ENCODE measurements around the gene LGALS16. TPM values are rescaled to one million over a fixed set of nuclear protein-coding genes. Genes with fewer than 3 reads are reported as not detected.
"Not testable (repeated sequence)": the region's sequence is repeated elsewhere in the genome, so short reads cannot be mapped to it uniquely, and the experiment has no call there.

The LGALS16 gene
- total and polyA plus RNA-seq, 2 donors = not detected

- no peaks in the 10 kb centered on the region for H3K36me3 ChIP-seq (ENCODE audit: insufficient read depth)
- H3K4me3 ChIP-seq (ENCODE audit: low read depth, low read length) = no peak overlapping the region
- no peaks in the 10 kb centered on the region for H3K4me1 ChIP-seq (ENCODE audit: insufficient read depth)
- H3K27ac ChIP-seq (ENCODE audit: low read depth) = no peak overlapping the region
- no peak for DNase-seq (ENCODE audit: extremely low spot score)
- WGBS = 87% methylated on average over 4 of the region's 4 CpGs
Measured at GRCh38 chr19:39660661-39661060, 4.9 kb downstream of the LGALS16 start.

- no peaks in the 10 kb centered on the region for H3K4me1 ChIP-seq (ENCODE audit: insufficient read depth)
- no peaks in the 10 kb centered on the region for H3K36me3 ChIP-seq (ENCODE audit: insufficient read depth)
- H3K4me3 ChIP-seq (ENCODE audit: low read depth, low read length) = no peak overlapping the region
- DNase-seq (ENCODE audit: extremely low spot score) = no peak
- no peak overlapping the region for H3K27ac ChIP-seq (ENCODE audit: low read depth)
Measured at GRCh38 chr19:39661565-39661964, 5.9 kb downstream of the LGALS16 start.

DNA sequence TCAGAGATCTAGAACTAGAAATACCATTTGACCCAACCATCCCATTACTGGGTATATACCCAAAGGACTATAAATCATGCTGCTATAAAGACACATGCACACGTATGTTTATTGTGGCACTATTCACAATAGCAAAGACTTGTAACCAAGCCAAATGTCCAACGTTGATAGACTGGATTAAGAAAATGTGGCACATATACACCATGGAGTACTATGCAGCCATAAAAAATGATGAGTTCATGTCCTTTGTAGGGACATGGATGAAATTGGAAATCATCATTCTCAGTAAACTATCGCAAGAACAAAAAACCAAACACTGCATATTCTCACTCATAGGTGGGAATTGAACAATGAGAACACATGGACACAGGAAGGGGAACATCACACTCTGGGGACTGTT lies 14.1 kb downstream of the LGALS16 start:
- H3K4me1 ChIP-seq (ENCODE audit: insufficient read depth); H3K36me3 ChIP-seq (ENCODE audit: insufficient read depth); DNase-seq (ENCODE audit: extremely low spot score); H3K4me3 ChIP-seq (ENCODE audit: low read depth, low read length); H3K27ac ChIP-seq (ENCODE audit: low read depth): not testable (repeated sequence)
- 87% methylated on average over 2 of the region's 3 CpGs for WGBS

DNA sequence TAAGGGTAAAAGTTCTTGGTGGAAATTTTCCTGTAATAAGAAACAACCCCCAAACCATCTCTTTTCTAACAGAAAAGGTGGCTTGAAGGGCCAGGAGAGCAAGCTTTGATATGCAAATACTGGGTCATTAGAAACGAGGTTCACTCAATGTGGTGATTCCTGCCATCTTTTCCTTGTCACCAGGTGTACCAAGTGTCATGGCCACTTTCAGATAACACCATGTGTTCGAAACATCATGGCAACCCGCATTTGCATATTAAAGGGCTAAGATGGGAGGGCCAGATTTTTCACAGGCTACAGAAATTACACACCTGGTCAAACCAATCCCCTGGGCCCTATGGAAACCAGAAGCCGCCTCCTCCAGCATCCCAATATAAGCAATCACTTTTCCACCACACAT lies 15.3 kb downstream of the LGALS16 start:
- Histone ChIP-seq H3K27ac (ENCODE audit: low read depth) (no peak overlapping the region), H3K4me3 (ENCODE audit: low read depth, low read length) (no peak overlapping the region), H3K36me3 (ENCODE audit: insufficient read depth) (no peaks in the 10 kb centered on the region), H3K4me1 (ENCODE audit: insufficient read depth) (no peaks in the 10 kb centered on the region)
- DNase-seq (ENCODE audit: extremely low spot score) = no peak
- WGBS = 42% methylated on average over 4 of the region's 4 CpGs

DNA sequence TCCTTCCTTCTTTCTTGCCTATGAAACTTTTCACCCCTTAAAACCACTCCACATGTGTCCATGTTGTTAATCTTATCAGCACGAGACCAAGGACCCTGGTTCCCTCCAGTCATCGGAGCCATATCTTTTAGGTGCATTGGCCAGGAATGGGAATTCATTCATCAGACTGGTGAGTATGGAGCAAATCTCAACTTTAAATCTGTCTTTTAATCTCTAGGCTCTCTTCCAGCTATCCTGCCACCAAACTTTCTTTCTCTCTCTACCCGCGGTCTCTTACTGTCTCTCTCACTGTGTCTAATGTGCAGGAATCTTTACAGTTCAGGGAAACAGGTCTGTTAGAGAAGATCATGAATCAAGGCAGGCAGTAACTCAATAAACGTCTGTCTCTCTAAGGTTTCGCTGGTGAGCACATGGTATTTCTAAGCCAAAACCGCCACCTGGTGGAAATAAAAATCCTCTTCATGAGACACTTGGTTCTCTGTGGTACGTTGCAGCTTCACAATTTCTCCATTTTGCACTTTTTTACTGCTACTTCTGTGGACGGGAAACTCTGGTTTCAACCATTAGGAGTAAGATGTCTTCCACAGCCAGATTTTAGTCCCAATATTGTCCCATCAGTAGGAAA lies 16.1 kb downstream of the LGALS16 start:
- peak; percentile 21 for DNase-seq (ENCODE audit: extremely low spot score)
- 12% methylated on average over 9 of the region's 9 CpGs for WGBS

GRCh38 chr19:39672473-39672872 lies 16.8 kb downstream of the LGALS16 start:
- H3K27ac ChIP-seq (ENCODE audit: low read depth) = no peak overlapping the region
- no peaks in the 10 kb centered on the region for H3K4me1 ChIP-seq (ENCODE audit: insufficient read depth)
- H3K4me3 ChIP-seq (ENCODE audit: low read depth, low read length) = no peak overlapping the region
- H3K36me3 ChIP-seq (ENCODE audit: insufficient read depth) = no peaks in the 10 kb centered on the region
- WGBS = 68% methylated on average over 5 of the region's 5 CpGs
- DNase-seq (ENCODE audit: extremely low spot score) = no peak

More for the DNA sequence above, 16.1 kb downstream of the LGALS16 start:
- Histone ChIP-seq H3K4me1 (ENCODE audit: insufficient read depth) (no peaks in the 10 kb centered on the region), H3K4me3 (ENCODE audit: low read depth, low read length) (no peak overlapping the region), H3K27ac (ENCODE audit: low read depth) (no peak overlapping the region), H3K36me3 (ENCODE audit: insufficient read depth) (no peaks in the 10 kb centered on the region)

GRCh38 chr19:39673862-39674261 lies 18.1 kb downstream of the LGALS16 start:
- WGBS = 19% methylated on average over 1 of the region's 1 CpG
- H3K4me1 ChIP-seq (ENCODE audit: insufficient read depth); H3K27ac ChIP-seq (ENCODE audit: low read depth); DNase-seq (ENCODE audit: extremely low spot score); H3K36me3 ChIP-seq (ENCODE audit: insufficient read depth); H3K4me3 ChIP-seq (ENCODE audit: low read depth, low read length): not testable (repeated sequence)

DNA sequence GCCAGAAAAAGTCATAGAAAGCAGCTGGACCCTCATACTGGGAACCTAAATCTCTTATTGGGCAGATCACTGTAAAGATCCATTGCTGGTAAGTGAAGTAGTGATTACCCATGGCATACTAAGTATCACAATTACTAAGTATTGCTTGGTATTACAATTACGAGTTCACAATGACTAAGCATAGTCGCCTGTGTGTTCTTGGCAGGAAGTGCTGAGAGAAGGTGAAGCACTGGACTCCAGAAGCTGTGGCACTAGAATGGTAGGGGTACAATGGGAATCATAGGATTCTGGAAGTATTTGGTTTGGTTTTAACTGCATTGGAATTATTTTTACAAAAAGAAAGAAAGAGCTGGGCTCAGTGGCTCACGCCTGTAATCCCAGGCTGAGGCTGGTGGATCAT lies 20.3 kb downstream of the LGALS16 start:
- WGBS = 61% methylated on average over 3 of the region's 3 CpGs
- Histone ChIP-seq H3K4me3 (ENCODE audit: low read depth, low read length) (no peak overlapping the region), H3K27ac (ENCODE audit: low read depth) (no peak overlapping the region), H3K4me1 (ENCODE audit: insufficient read depth) (no peaks in the 10 kb centered on the region), H3K36me3 (ENCODE audit: insufficient read depth) (no peaks in the 10 kb centered on the region)
- no peak for DNase-seq (ENCODE audit: extremely low spot score)

DNA sequence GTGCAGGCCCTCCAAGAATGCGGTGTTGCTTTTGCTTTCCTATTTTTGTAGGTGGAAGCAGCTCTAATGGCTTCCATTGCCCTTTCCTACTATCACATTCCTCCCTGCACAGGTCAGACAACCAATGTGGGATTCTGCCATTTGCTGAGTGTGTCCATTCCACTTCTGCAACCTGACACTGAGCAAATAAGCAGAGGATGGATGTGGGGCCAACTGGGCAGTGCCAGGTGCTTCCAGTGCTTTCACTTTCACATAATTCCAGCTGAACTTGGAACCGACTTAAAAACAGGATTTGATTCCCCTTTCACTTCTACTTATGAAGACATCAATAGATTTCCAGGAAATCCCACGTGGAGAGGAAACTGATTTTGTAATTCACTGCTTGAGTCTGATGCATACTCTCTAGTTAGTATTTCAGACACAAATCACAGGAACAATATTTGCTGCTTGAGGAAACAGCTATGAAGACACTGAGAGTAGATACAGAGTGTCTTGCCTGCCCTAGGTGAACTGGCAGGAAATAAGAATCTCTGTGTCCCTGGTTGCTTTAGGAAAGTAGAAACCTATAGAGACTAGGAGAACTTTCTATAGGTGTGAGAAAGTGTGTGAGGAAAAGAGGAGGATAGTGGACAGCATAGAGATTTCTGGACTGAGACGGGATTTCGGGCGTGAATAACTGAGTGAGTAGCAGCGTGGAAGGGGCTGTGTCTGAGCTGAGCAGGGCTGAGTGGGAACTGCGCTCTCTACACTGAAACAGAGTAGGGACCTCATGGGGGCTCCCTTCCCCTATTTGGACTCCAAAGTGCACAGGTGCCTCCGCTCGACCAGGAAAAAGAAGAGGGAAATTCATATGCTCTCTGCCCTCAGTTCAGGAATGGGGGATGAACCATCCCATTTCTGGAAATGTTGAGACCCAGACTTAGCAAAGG lies 22.5 kb downstream of the LGALS16 start:
- no peaks in the 10 kb centered on the region for H3K4me1 ChIP-seq (ENCODE audit: insufficient read depth)
- no peak overlapping the region for H3K4me3 ChIP-seq (ENCODE audit: low read depth, low read length)
- no peak for DNase-seq (ENCODE audit: extremely low spot score)
- no peak overlapping the region for H3K27ac ChIP-seq (ENCODE audit: low read depth)
- no peaks in the 10 kb centered on the region for H3K36me3 ChIP-seq (ENCODE audit: insufficient read depth)
- 66% methylated on average over 10 of the region's 10 CpGs for WGBS

DNA sequence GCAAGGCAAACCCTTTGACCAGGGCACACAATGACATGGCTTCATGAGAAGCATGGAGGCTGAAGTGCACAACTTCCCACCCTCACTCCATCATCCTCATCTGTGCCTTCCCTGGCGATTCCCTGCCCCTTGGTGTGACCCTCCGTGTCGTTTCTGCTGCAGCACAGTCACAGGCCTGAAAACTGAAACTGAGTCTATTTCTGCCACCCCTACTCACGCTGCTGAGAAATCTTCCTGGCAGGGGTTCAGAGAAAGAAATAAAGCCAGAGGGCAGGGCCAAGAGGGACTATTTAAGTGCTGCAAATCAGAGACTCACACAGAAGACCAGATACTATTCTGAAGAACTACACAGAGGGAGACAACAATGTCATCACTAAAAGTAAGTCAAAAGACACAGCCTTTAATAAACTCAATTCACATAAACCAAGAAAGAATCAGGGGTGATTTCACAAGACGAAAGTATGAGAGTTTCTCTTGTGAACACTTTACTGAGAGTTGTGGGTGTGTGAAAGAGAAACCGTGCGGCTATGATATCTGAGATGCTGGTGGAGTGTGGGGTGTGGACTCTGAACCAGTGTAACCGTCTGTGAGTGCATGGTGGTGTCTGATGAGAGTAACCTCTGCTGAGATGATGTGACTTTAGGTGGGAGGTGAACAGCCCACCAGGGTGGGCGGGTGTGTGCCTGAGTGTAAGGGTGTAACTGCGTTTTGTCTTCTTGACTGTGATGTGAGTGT lies 23.5 kb downstream of the LGALS16 start:
- no peak overlapping the region for H3K27ac ChIP-seq (ENCODE audit: low read depth)
- no peaks in the 10 kb centered on the region for H3K4me1 ChIP-seq (ENCODE audit: insufficient read depth)
- no peak overlapping the region for H3K4me3 ChIP-seq (ENCODE audit: low read depth, low read length)
- DNase-seq (ENCODE audit: extremely low spot score) = no peak
- 45% methylated on average over 10 of the region's 10 CpGs for WGBS
- no peaks in the 10 kb centered on the region for H3K36me3 ChIP-seq (ENCODE audit: insufficient read depth)

GRCh38 chr19:39679791-39680168 lies 24.1 kb downstream of the LGALS16 start:
- DNase-seq (ENCODE audit: extremely low spot score) = no peak
- 85% methylated on average over 3 of the region's 3 CpGs for WGBS
- H3K27ac ChIP-seq (ENCODE audit: low read depth) = no peak overlapping the region

GRCh38 chr19:39680593-39680992 lies 24.9 kb downstream of the LGALS16 start:
- H3K4me1 ChIP-seq (ENCODE audit: insufficient read depth) = no peaks in the 10 kb centered on the region
- H3K27ac ChIP-seq (ENCODE audit: low read depth) = no peak overlapping the region
- H3K36me3 ChIP-seq (ENCODE audit: insufficient read depth) = no peaks in the 10 kb centered on the region
- whole genome bisulfite sequencing = 81% methylated on average over 3 of the region's 3 CpGs
- DNase-seq (ENCODE audit: extremely low spot score) = no peak
- H3K4me3 ChIP-seq (ENCODE audit: low read depth, low read length) = no peak overlapping the region

More at GRCh38 chr19:39679791-39680168, 24.1 kb downstream of the LGALS16 start:
- no peaks in the 10 kb centered on the region for H3K36me3 ChIP-seq (ENCODE audit: insufficient read depth)
- no peak overlapping the region for H3K4me3 ChIP-seq (ENCODE audit: low read depth, low read length)
- H3K4me1 ChIP-seq (ENCODE audit: insufficient read depth) = no peaks in the 10 kb centered on the region

DNA sequence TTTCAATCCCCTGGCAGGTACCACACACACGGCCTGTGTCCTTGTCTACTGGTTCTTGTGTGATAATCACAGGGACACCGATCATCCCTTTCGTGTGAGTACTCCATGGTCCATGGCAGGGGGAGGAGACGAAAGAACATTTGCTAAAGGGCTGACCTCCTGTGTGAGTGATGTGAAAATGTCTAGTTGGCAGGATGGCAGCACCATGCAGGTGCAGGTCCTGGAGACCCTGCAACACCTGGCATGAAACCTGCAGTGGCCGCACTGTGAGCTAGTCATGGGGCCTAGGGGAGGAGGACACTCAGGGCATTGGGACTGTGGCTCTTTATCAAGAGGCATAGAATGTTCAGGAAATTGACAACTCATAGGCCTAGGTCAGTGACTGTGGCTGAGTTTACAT lies 25.7 kb downstream of the LGALS16 start:
- no peak for DNase-seq (ENCODE audit: extremely low spot score)
- Histone ChIP-seq H3K4me3 (ENCODE audit: low read depth, low read length) (no peak overlapping the region), H3K4me1 (ENCODE audit: insufficient read depth) (no peaks in the 10 kb centered on the region), H3K36me3 (ENCODE audit: insufficient read depth) (no peaks in the 10 kb centered on the region), H3K27ac (ENCODE audit: low read depth) (no peak overlapping the region)
- WGBS = 85% methylated on average over 5 of the region's 5 CpGs

DNA sequence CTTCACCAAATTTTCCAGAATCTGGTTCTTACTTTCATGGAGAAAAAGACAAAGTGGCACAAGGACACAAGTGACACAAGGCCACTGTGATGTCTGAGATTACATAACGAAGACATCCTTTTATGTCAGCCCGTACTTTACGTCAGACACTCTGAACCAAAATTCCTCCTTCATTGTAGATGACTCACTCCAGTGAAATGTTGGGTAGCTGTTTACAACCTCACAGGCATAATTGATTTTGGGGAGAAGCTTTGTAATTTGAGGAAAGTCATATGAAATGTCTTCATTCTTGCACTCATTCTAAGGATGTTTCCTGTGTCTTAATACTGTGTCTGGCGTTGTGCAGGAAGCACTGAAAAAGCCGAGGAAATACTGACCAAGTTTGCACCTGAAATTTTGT lies 28.6 kb downstream of the LGALS16 start:
- H3K27ac ChIP-seq (ENCODE audit: low read depth) = no peak overlapping the region
- H3K4me1 ChIP-seq (ENCODE audit: insufficient read depth) = no peaks in the 10 kb centered on the region
- WGBS = 69% methylated on average over 5 of the region's 5 CpGs
- H3K36me3 ChIP-seq (ENCODE audit: insufficient read depth) = no peaks in the 10 kb centered on the region
- DNase-seq (ENCODE audit: extremely low spot score) = no peak
- no peak overlapping the region for H3K4me3 ChIP-seq (ENCODE audit: low read depth, low read length)
